CD4-positive, alpha-beta memory T cell (primary cell): ENCODE data around the gene RNF121. TPM values are rescaled to one million over a fixed set of nuclear protein-coding genes. Genes with fewer than 3 reads are reported as not detected.
A peak's percentile ranks its signal among the peaks of the same experiment; 100 is the strongest.

Experiments
- CTCF ChIA-PET: fragments of 350-600 bp; sonication (Branson Sonifier 250); formaldehyde crosslinking; loops from one replicate; lab custom pipeline; 2021; ENCODE audit warnings: inconsistent platforms; ENCODE audit not compliant: partially characterized antibody; lab: Charles Lee
- POLR2A ChIA-PET: fragments of 350-600 bp; sonication (Branson Sonifier 250); formaldehyde crosslinking; loops from one replicate; lab custom pipeline; 2021; ENCODE audit not compliant: partially characterized antibody; lab: Charles Lee
- DNase-seq, 5 donors: peaks; one replicate each; pipeline versions ENCODE4 v3.0.0 to v3.0.0-alpha.2; 2020 to 2022; ENCODE audit warnings: mixed read lengths in 1 of 5
- H3K27ac ChIP-seq: one replicate; pipeline ENCODE4 v1.7.0; 2013; ENCODE audit warnings: low read depth, low read length
- H3K27me3 ChIP-seq: 2 replicates; pipeline ENCODE4 v1.7.0; 2013; ENCODE audit warnings: mild to moderate bottlenecking, low read length, moderate library complexity; ENCODE audit not compliant: insufficient read depth
- H3K36me3 ChIP-seq: 2 replicates; pipeline ENCODE4 v1.7.0; 2013; ENCODE audit warnings: mild to moderate bottlenecking, low read length, moderate library complexity; ENCODE audit not compliant: insufficient read depth
- H3K4me1 ChIP-seq: 2 replicates; pipeline ENCODE4 v1.7.0; 2013; ENCODE audit warnings: mild to moderate bottlenecking, low read length, moderate library complexity; ENCODE audit not compliant: insufficient read depth
- H3K4me3 ChIP-seq, 2 donors: one replicate each; pipeline ENCODE4 v1.7.0; 2013; ENCODE audit warnings: low read length in 2 of 2, mild to moderate bottlenecking in 1 of 2
- H3K9me3 ChIP-seq, 2 donors: one replicate each; pipeline ENCODE4 v1.7.0; 2013; ENCODE audit warnings: low read length in 2 of 2, control low read depth in 1 of 2; ENCODE audit not compliant: control insufficient read depth in 1 of 2
- H3K27ac Mint-ChIP-seq, 7 donors: one replicate each; pipeline ENCODE4 v1.8.0; 2020 to 2021; ENCODE audit warnings: mixed read lengths in 7 of 7, mild to moderate bottlenecking in 6 of 7, inconsistent platforms in 3 of 7, moderate library complexity in 3 of 7
- H3K27me3 Mint-ChIP-seq, 2 donors: one replicate each; pipeline ENCODE4 v1.8.0; 2020 to 2021; ENCODE audit warnings: mixed read lengths in 2 of 2
- H3K36me3 Mint-ChIP-seq, 2 donors: one replicate each; pipeline ENCODE4 v1.8.0; 2020 to 2021; ENCODE audit warnings: mixed read lengths in 2 of 2, inconsistent platforms in 1 of 2, mild to moderate bottlenecking in 1 of 2
- H3K4me1 Mint-ChIP-seq, 4 donors: one replicate each; pipeline ENCODE4 v1.8.0; 2020 to 2021; ENCODE audit warnings: mixed read lengths in 4 of 4, mild to moderate bottlenecking in 1 of 4
- H3K4me3 Mint-ChIP-seq, 8 donors: one replicate each; pipeline ENCODE4 v1.8.0; 2020 to 2021; ENCODE audit warnings: mixed read lengths in 8 of 8, mild to moderate bottlenecking in 7 of 8, moderate library complexity in 6 of 8, inconsistent platforms in 3 of 8
- H3K9me3 Mint-ChIP-seq, 8 donors: one replicate each; pipeline ENCODE4 v1.8.0; 2020 to 2021; ENCODE audit warnings: mixed read lengths in 8 of 8, mild to moderate bottlenecking in 5 of 8, inconsistent platforms in 3 of 8, moderate library complexity in 1 of 8
- intact Hi-C: fragments of 100-400 bp; cut with micrococcal nuclease; formaldehyde crosslinking; loops from one replicate; pipeline ENCODE4 v1.15.1; 2023
- polyA plus RNA-seq, 2 donors: library from polyadenylated mRNA; unstranded; fragments of 300-500 nt; fragmentation: Illumina TruSeq; gene quantifications; one replicate each; pipeline ENCODE4 v1.2.3, GENCODE V29; 2021
- total RNA-seq, 2 experiments: library from RNA; stranded (reverse); gene quantifications; one replicate each; pipeline ENCODE4 v1.2.3, GENCODE V29; 2021

Gene RNF121
- total and polyA plus RNA-seq, 4 experiments from 2014 or later: 7.5 to 33.0 (median 18.1) TPM

GRCh38 chr11:72015511-72016061, 86.7 kb downstream of the RNF121 start:
- DNase-seq: no peak
- Histone ChIP-seq H3K27me3 (no peaks in the 10 kb centered on the region), H3K4me1 (no peaks in the 10 kb centered on the region), H3K9me3 (no peaks in the 10 kb centered on the region), H3K36me3 (peaks cover 100% of the 10 kb centered on the region), H3K4me3 (no peak overlapping the region), H3K27ac (no peak overlapping the region)
- Mint-ChIP-seq H3K4me1 (peaks cover 0 to 4% (median 2%) of the 10 kb centered on the region in 4 donors), H3K36me3 (peaks cover 72 to 91% of the 10 kb centered on the region in 2 donors), H3K27ac (peak overlapping the region in 2 of 7 donors; percentile 53 to 65), H3K27me3 (no peaks in the 10 kb centered on the region), H3K4me3 (no peak overlapping the region), H3K9me3 (no peaks in the 10 kb centered on the region)
- POLR2A ChIA-PET: interaction anchor here (0.9 to 1.9 kb wide), 4 partner anchors 9 to 97 kb away, joined by 3 to 9 read pairs (median 6); partner anchors contain the start of genes ANAPC15 and IL18BP
- CTCF ChIA-PET: interaction anchor here (1.0 to 3.9 kb wide), 10 partner anchors 9 to 168 kb away, joined by 3 to 22 read pairs (median 8); partner anchors contain the start of gene IL18BP
- intact Hi-C loops: no loop called here

- H3K4me3 Mint-ChIP-seq: no peak overlapping the region
- intact Hi-C loops: no loop called here
- peaks cover 84 to 94% of the 10 kb centered on the region in 2 donors for H3K36me3 Mint-ChIP-seq
- Histone ChIP-seq H3K36me3 (peaks cover 97% of the 10 kb centered on the region), H3K27ac (no peak overlapping the region), H3K27me3 (no peaks in the 10 kb centered on the region), H3K9me3 (no peaks in the 10 kb centered on the region), H3K4me1 (no peaks in the 10 kb centered on the region), H3K4me3 (no peak overlapping the region)
- H3K27me3 Mint-ChIP-seq: no peaks in the 10 kb centered on the region
- H3K9me3 Mint-ChIP-seq: no peaks in the 10 kb centered on the region
- CTCF ChIA-PET: interaction anchor here (1.2 to 17.1 kb wide), 5 partner anchors 7 to 126 kb away, joined by 3 to 352 read pairs (median 11); no protein-coding TSS in a partner anchor
- H3K4me1 Mint-ChIP-seq: peaks cover 0 to 4% (median under 1%) of the 10 kb centered on the region in 4 donors
- H3K27ac Mint-ChIP-seq: peak overlapping the region in 1 of 7 donors; percentile 52
- DNase-seq: no peak
- POLR2A ChIA-PET: interaction anchor here (0.7 to 1.3 kb wide), 2 partner anchors 69 to 95 kb away, joined by 3 to 4 read pairs; no protein-coding TSS in a partner anchor
These were observed 89.3 kb downstream of the RNF121 start for GRCh38 chr11:72018171-72018570.

GRCh38 chr11:72023335-72023734, 94.5 kb downstream of the RNF121 start:
- no peak overlapping the region for H3K27ac ChIP-seq
- Mint-ChIP-seq H3K4me3 (no peak overlapping the region), H3K27ac (peak overlapping the region in 4 of 7 donors; percentile 21 to 65 (median 41)), H3K9me3 (no peaks in the 10 kb centered on the region), H3K4me1 (peaks cover 15 to 26% (median 22%) of the 10 kb centered on the region in 4 donors), H3K36me3 (peaks cover 61 to 91% of the 10 kb centered on the region in 2 donors), H3K27me3 (no peaks in the 10 kb centered on the region)
- no peak overlapping the region for H3K4me3 ChIP-seq
- peaks cover 17% of the 10 kb centered on the region for H3K4me1 ChIP-seq
- no peaks in the 10 kb centered on the region for H3K9me3 ChIP-seq
- CTCF ChIA-PET: interaction anchor here (2.4 to 17.1 kb wide), 7 partner anchors 9 to 408 kb away, joined by 11 to 352 read pairs (median 46); no protein-coding TSS in a partner anchor
- no peaks in the 10 kb centered on the region for H3K27me3 ChIP-seq
- intact Hi-C loops: no loop called here
- no peak for DNase-seq
- POLR2A ChIA-PET: interaction anchor here (0.7 to 2.0 kb wide), 2 partner anchors 17 to 70 kb away, joined by 4 to 5 read pairs; no protein-coding TSS in a partner anchor
- peaks cover 79% of the 10 kb centered on the region for H3K36me3 ChIP-seq

- no peaks in the 10 kb centered on the region for H3K9me3 Mint-ChIP-seq
These were observed 95.4 kb downstream of the RNF121 start for GRCh38 chr11:72024069-72024754.

DNA sequence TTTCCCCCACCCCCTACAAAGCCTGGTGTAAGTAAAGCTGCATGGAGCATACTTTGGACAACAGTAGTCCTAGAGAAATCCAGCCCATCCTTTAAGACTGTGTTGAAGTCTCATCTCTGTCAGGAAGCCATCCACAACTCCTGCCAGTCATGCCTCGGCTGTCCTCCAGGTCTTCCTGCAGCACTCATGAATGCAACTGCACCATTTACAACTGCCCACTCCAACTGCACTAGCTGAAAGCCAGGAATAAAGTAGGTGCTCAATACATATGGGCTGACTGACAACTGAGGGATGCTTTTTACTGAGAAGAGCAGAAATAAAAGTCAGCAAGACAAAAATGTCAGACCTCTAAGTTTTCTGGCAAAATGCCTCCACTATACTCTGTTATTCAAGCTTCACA, 97.2 kb downstream of the RNF121 start:
- H3K4me3 Mint-ChIP-seq: no peak overlapping the region
- H3K27me3 Mint-ChIP-seq: no peaks in the 10 kb centered on the region
- DNase-seq: no peak
- no peak overlapping the region for H3K27ac ChIP-seq
- H3K36me3 Mint-ChIP-seq: peaks cover 48 to 86% of the 10 kb centered on the region in 2 donors
- ChIA-PET CTCF (interaction anchor here (1.0 to 17.1 kb wide), 15 partner anchors 9 to 197 kb away, joined by 3 to 352 read pairs (median 14); partner anchors contain the start of genes ANAPC15 and LRRC51), POLR2A (interaction anchor here (0.8 to 3.0 kb wide), 5 partner anchors 14 to 197 kb away, joined by 3 to 32 read pairs (median 9); no protein-coding TSS in a partner anchor)
- no peaks in the 10 kb centered on the region for H3K9me3 ChIP-seq
- peaks cover 22 to 45% (median 38%) of the 10 kb centered on the region in 4 donors for H3K4me1 Mint-ChIP-seq
- intact Hi-C loops: no loop called here
- no peaks in the 10 kb centered on the region for H3K27me3 ChIP-seq
- peak overlapping the region; percentile 80 to 91 (median 86) for H3K27ac Mint-ChIP-seq
- no peak overlapping the region for H3K4me3 ChIP-seq
- peaks cover 35% of the 10 kb centered on the region for H3K4me1 ChIP-seq
- no peaks in the 10 kb centered on the region for H3K9me3 Mint-ChIP-seq
- peaks cover 69% of the 10 kb centered on the region for H3K36me3 ChIP-seq

More at GRCh38 chr11:72024069-72024754, 95.4 kb downstream of the RNF121 start:
- DNase-seq: no peak
- ChIA-PET CTCF (interaction anchor here (0.6 to 17.1 kb wide), 26 partner anchors 7 to 773 kb away, joined by 3 to 352 read pairs (median 11); partner anchors contain the start of genes FOLR3, IL18BP and LRRC51), POLR2A (interaction anchor here (1.1 to 3.0 kb wide), 6 partner anchors 9 to 199 kb away, joined by 3 to 32 read pairs (median 6); partner anchors contain the start of gene ANAPC15)
- intact Hi-C loops: no loop called here
- Mint-ChIP-seq H3K4me3 (no peak overlapping the region), H3K27me3 (no peaks in the 10 kb centered on the region), H3K27ac (peak overlapping the region in 2 of 7 donors; percentile 61 to 68), H3K4me1 (peaks cover 15 to 34% (median 27%) of the 10 kb centered on the region in 4 donors), H3K36me3 (peaks cover 58 to 91% of the 10 kb centered on the region in 2 donors)
- Histone ChIP-seq H3K27ac (no peak overlapping the region), H3K27me3 (no peaks in the 10 kb centered on the region), H3K36me3 (peaks cover 79% of the 10 kb centered on the region), H3K9me3 (no peaks in the 10 kb centered on the region), H3K4me1 (peaks cover 25% of the 10 kb centered on the region), H3K4me3 (no peak overlapping the region)

DNA sequence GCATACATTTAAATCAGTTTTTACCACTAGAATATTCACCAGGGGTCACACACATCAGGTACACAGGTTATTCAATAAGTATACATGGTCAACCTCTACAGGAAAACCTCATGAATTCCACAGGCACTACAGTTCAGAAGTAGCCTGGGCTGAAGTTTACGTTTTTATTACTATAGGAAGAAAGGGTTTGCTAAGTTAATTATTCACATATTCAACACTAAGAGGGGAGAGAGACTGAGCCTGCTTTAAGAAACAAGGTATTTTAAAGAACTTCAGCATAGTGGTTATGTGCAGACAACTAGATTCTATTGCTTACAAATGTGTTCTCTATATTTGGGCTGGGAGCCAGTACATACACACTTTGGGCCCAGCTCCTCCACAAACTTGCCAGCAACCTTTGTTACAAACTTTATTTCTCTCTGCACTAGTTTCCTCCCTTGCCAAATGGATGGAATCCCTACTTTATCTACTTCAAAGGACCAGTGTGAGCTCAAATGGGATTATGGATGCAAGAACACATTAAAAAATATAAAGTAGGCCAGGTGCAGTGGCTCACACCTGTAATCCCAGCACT, 101.7 kb downstream of the RNF121 start:
- ChIA-PET CTCF (interaction anchor here (0.9 to 17.1 kb wide), 5 partner anchors 8 to 115 kb away, joined by 3 to 352 read pairs (median 24); no protein-coding TSS in a partner anchor), POLR2A (interaction anchor here (1.0 to 5.5 kb wide), 4 partner anchors 9 to 82 kb away, joined by 3 to 42 read pairs (median 10); partner anchors contain the start of gene ANAPC15)
- intact Hi-C loops: no loop called here
- DNase-seq: no peak
- Histone ChIP-seq H3K27me3 (no peaks in the 10 kb centered on the region), H3K36me3 (peaks cover 48% of the 10 kb centered on the region), H3K27ac (no peak overlapping the region), H3K9me3 (no peaks in the 10 kb centered on the region), H3K4me3 (no peak overlapping the region), H3K4me1 (peaks cover 55% of the 10 kb centered on the region)
- H3K27ac Mint-ChIP-seq: peak overlapping the region; percentile 27 to 90 (median 73)
- H3K4me3 Mint-ChIP-seq: peak overlapping the region in 2 of 8 donors; percentile 2 to 16
- no peaks in the 10 kb centered on the region for H3K9me3 Mint-ChIP-seq
- H3K27me3 Mint-ChIP-seq: no peaks in the 10 kb centered on the region
- H3K4me1 Mint-ChIP-seq: peaks cover 27 to 56% (median 45%) of the 10 kb centered on the region in 4 donors
- H3K36me3 Mint-ChIP-seq: peaks cover 29 to 64% of the 10 kb centered on the region in 2 donors
